Pancreas (tissue), 10 donors: ENCODE results near the gene FBRS. TPM values are rescaled to one million over a fixed set of nuclear protein-coding genes. Genes with fewer than 3 reads are reported as not detected.

Source experiments
- ATAC-seq, 4 donors: fragments of 200-7000 bp; cut with Tn5 transposase; one replicate each; pipeline versions ENCODE4 v1.8.0 to v1.9.1; 2020; ENCODE audit warnings: mild to moderate bottlenecking in 4 of 4, moderate library complexity in 4 of 4
- DNase-seq, 6 donors: peaks; one replicate each; pipeline ENCODE4 v3.0.0-alpha.2; 2020
- FAIRE-seq: peaks from 2 replicates; lab custom pipeline; 2012; peaks lifted over from hg19 to GRCh38; lab: Jason Lieb, UNC
- H3K27ac ChIP-seq, 4 donors: fragments of 200-600 bp; sonication (generic); 1 replicate in 3 of 4; 2 replicates in 1 of 4; pipeline versions ENCODE4 v1.5.0 to v1.8.0; 2020
- H3K27me3 ChIP-seq, 4 donors: fragments of 200-600 bp; one replicate each; pipeline ENCODE4 v1.8.0; 2021
- H3K36me3 ChIP-seq, 3 donors: fragments of 200-600 bp; sonication (generic) in 1 of 3; one replicate each; pipeline versions ENCODE4 v1.5.0 to v1.8.0; 2020 to 2021
- H3K4me1 ChIP-seq, 3 donors: fragments of 200-600 bp; one replicate each; pipeline ENCODE4 v1.8.0; 2021
- H3K4me3 ChIP-seq, 4 donors: fragments of 200-600 bp; sonication (generic) in 2 of 4; one replicate each; pipeline versions ENCODE4 v1.5.0 to v1.8.0; 2020 to 2021
- H3K9me3 ChIP-seq, 4 donors: fragments of 200-600 bp; one replicate each; pipeline ENCODE4 v1.8.0; 2021
- CTCF ChIP-seq, 4 donors: fragments of 200-600 bp; sonication (generic) in 3 of 4; IDR thresholded peaks; one replicate each; pipeline versions ENCODE4 v1.5.0 to v1.8.0; 2021; ENCODE audit warnings: antibody characterized with exemption in 4 of 4
- WGBS, 2 donors: extraction: QIAGEN DNeasy Blood & Tissue Kit; methylation state at CpG; one replicate each; pipeline ENCODE4 v1.1.7; 2013; 5-methylcytosine and 5-hydroxymethylcytosine counted together
- intact Hi-C, 3 donors: fragments of 100-400 bp; cut with DNase I; formaldehyde crosslinking; loops; one replicate each; pipeline versions ENCODE4 v1.11.1 to v1.14.2; 2022
- polyA plus RNA-seq, 2 donors: library from polyadenylated mRNA; stranded (reverse); fragments of 200-250 nt; gene quantifications; one replicate each; pipeline ENCODE4 v1.2.3, GENCODE V29; 2013
- total RNA-seq, 6 donors: library from RNA; stranded (reverse); fragmentation: NEBNext Ultra II Directional in 4 of 6; extraction: Animal tissue kit (Norgen Biotek cat#: 25700) in 4 of 6; gene quantifications; one replicate each; pipeline versions ENCODE4 v1.2.1 to v1.2.4, GENCODE V29; 2021 to 2023
- donor health status: healthy with polysubstance abuse.
- donor health status: DM: no; HTN: no; CAD: no; lungs with moderate emphysema.
- donor health status: DM: no; HTN: no; CAD: no.
- donor health status: control.
- donor health status: control.
- donor health status: Bipolar disorder and iron deficiency.
- donor health status: DM: yes; HTN: yes; CAD: no.
- donor health status: DM: no; HTN: no; CAD: no.
- donor health status: DM: no; HTN: no; CAD: no.
- donor health status: DM: yes; HTN: yes; CAD: no.

Gene FBRS
- total and polyA plus RNA-seq, 8 donors: 16.1 to 60.0 (median 24.8) TPM

GRCh38 chr16:30615358-30616091, 42.7 kb upstream of the FBRS start:
- peak in 2 of 4 donors; percentile 25 to 29 for TF ChIP-seq CTCF (IDR thresholded peaks at IDR 0.05)
- no peaks in the 10 kb centered on the region for H3K27me3 ChIP-seq
- H3K36me3 ChIP-seq: no peaks in the 10 kb centered on the region
- ATAC-seq: peak in 3 of 4 donors; percentile 58 to 75 (median 59)
- peaks cover 0 to 3% (median 2%) of the 10 kb centered on the region in 3 donors for H3K4me1 ChIP-seq
- FAIRE-seq: no peak
- WGBS, 2 donors: 40 to 49% methylated on average over 12 of the region's 12 CpGs
- no peaks in the 10 kb centered on the region for H3K9me3 ChIP-seq
- intact Hi-C loops: no loop called here
- no peak overlapping the region for H3K4me3 ChIP-seq
- H3K27ac ChIP-seq: no peak overlapping the region
- peak in 3 of 6 donors; percentile 42 to 75 (median 57) for DNase-seq

GRCh38 chr16:30619202-30619601, 39.0 kb upstream of the FBRS start:
- DNase-seq (no peak), ATAC-seq (no peak), FAIRE-seq (no peak)
- H3K9me3 ChIP-seq: no peaks in the 10 kb centered on the region
- H3K27me3 ChIP-seq: no peaks in the 10 kb centered on the region
- intact Hi-C loops: no loop called here
- TF ChIP-seq CTCF (IDR thresholded peaks at IDR 0.05): no peak
- 83 to 88% methylated on average over 4 of the region's 4 CpGs for WGBS, 2 donors
- H3K4me3 ChIP-seq: no peak overlapping the region
- no peak overlapping the region for H3K27ac ChIP-seq
- H3K36me3 ChIP-seq: no peaks in the 10 kb centered on the region
- H3K4me1 ChIP-seq: no peaks in the 10 kb centered on the region

- Histone ChIP-seq H3K4me1 (no peaks in the 10 kb centered on the region), H3K27me3 (no peaks in the 10 kb centered on the region), H3K9me3 (no peaks in the 10 kb centered on the region), H3K36me3 (no peaks in the 10 kb centered on the region), H3K27ac (no peak overlapping the region), H3K4me3 (no peak overlapping the region)
- intact Hi-C loops: loop anchor here in 1 of 3 donors (10.0 kb wide), 1 partner anchor 175 kb away; the partner anchor contains the start of gene SEPHS2
- no peak for FAIRE-seq
- 82 to 84% methylated on average over 5 of the region's 5 CpGs for WGBS, 2 donors
- TF ChIP-seq CTCF (IDR thresholded peaks at IDR 0.05): no peak
- no peak for DNase-seq
- ATAC-seq: no peak
Observed at GRCh38 chr16:30619638-30620037, 38.6 kb upstream of the FBRS start.

- no peaks in the 10 kb centered on the region for H3K27me3 ChIP-seq
- 33 to 35% methylated on average over 3 of the region's 3 CpGs for WGBS, 2 donors
- intact Hi-C loops: loop anchor here in 1 of 3 donors (10.0 kb wide), 1 partner anchor 175 kb away; the partner anchor contains the start of gene SEPHS2
- no peak for FAIRE-seq
- no peak overlapping the region for H3K4me3 ChIP-seq
- TF ChIP-seq CTCF (IDR thresholded peaks at IDR 0.05): no peak
- H3K36me3 ChIP-seq: no peaks in the 10 kb centered on the region
- no peak overlapping the region for H3K27ac ChIP-seq
- ATAC-seq: no peak
- no peak for DNase-seq
- H3K9me3 ChIP-seq: no peaks in the 10 kb centered on the region
- no peaks in the 10 kb centered on the region for H3K4me1 ChIP-seq
Observed at GRCh38 chr16:30620169-30620568, 38.1 kb upstream of the FBRS start.

GRCh38 chr16:30621765-30622164, 36.5 kb upstream of the FBRS start:
- Histone ChIP-seq H3K4me1 (no peaks in the 10 kb centered on the region), H3K4me3 (no peak overlapping the region), H3K27me3 (no peaks in the 10 kb centered on the region), H3K27ac (no peak overlapping the region), H3K36me3 (no peaks in the 10 kb centered on the region), H3K9me3 (no peaks in the 10 kb centered on the region)
- intact Hi-C loops: loop anchor here in 1 of 3 donors (10.0 kb wide), 1 partner anchor 177 kb away; the partner anchor contains the start of gene SEPHS2
- no peak for ATAC-seq
- no peak for TF ChIP-seq CTCF (IDR thresholded peaks at IDR 0.05)
- no peak for DNase-seq
- FAIRE-seq: no peak
- 75 to 77% methylated on average over 5 of the region's 5 CpGs for WGBS, 2 donors
